Neural progenitor cell (in vitro differentiated cells): ENCODE data around the gene CDAN1. TPM values are rescaled to one million over a fixed set of nuclear protein-coding genes. Genes with fewer than 3 reads are reported as not detected.

Experiments used
- DNase-seq: peaks from one replicate; pipeline ENCODE4 v3.0.0-alpha.2; 2016; ENCODE audit warnings: low spot score
- H2AFZ ChIP-seq: fragments of 200-600 bp; sonication (generic); replicated peaks from 2 replicates; pipeline ENCODE4 v1.6.1; 2016; ENCODE audit warnings: antibody characterized with exemption
- H3F3A ChIP-seq: fragments of 200-600 bp; sonication (generic); 2 replicates; pipeline ENCODE4 v1.6.1; 2016; ENCODE audit warnings: antibody characterized with exemption, low read depth
- H3K27ac ChIP-seq: fragments of 200-600 bp; sonication (generic); 2 replicates; pipeline ENCODE4 v1.5.1; 2016; ENCODE audit warnings: mild to moderate bottlenecking
- H3K27me3 ChIP-seq: fragments of 200-600 bp; sonication (generic); 2 replicates; pipeline ENCODE4 v1.6.1; 2016; ENCODE audit warnings: mild to moderate bottlenecking, moderate library complexity
- H3K36me3 ChIP-seq: fragments of 200-600 bp; sonication (generic); 2 replicates; pipeline ENCODE4 v1.5.1; 2016
- H3K4me1 ChIP-seq: fragments of 200-600 bp; sonication (generic); 2 replicates; pipeline ENCODE4 v1.6.1; 2016; ENCODE audit warnings: mixed run types
- H3K4me2 ChIP-seq: fragments of 200-600 bp; sonication (generic); 2 replicates; pipeline ENCODE4 v1.6.1; 2016
- H3K4me3 ChIP-seq: fragments of 200-600 bp; sonication (generic); 2 replicates; pipeline ENCODE4 v1.5.1; 2016
- H3K79me2 ChIP-seq: fragments of 200-600 bp; sonication (generic); 2 replicates; pipeline ENCODE4 v1.6.1; 2016; ENCODE audit warnings: low read depth
- H3K9ac ChIP-seq: fragments of 200-600 bp; sonication (generic); 2 replicates; pipeline ENCODE4 v1.6.1; 2016
- H3K9me3 ChIP-seq: fragments of 200-600 bp; sonication (generic); 2 replicates; pipeline ENCODE4 v1.5.1; 2016; ENCODE audit warnings: low read depth
- H4K20me1 ChIP-seq: fragments of 200-600 bp; sonication (generic); 2 replicates; pipeline ENCODE4 v1.6.1; 2016; ENCODE audit warnings: low read depth
- H3K27ac Mint-ChIP-seq: 3 replicates; pipeline ENCODE4 v1.8.0; 2021; ENCODE audit warnings: mixed read lengths
- H3K27me3 Mint-ChIP-seq: 2 replicates; pipeline ENCODE4 v1.8.0; 2022; ENCODE audit warnings: low read depth, mild to moderate bottlenecking, inconsistent platforms, moderate library complexity, mixed read lengths; ENCODE audit not compliant: insufficient read depth
- H3K36me3 Mint-ChIP-seq: 3 replicates; pipeline ENCODE4 v1.8.0; 2021; ENCODE audit warnings: mixed read lengths
- H3K4me1 Mint-ChIP-seq: 3 replicates; pipeline ENCODE4 v1.8.0; 2021; ENCODE audit warnings: mixed read lengths
- H3K4me3 Mint-ChIP-seq: 3 replicates; pipeline ENCODE4 v1.8.0; 2021; ENCODE audit warnings: mild to moderate bottlenecking, moderate library complexity, mixed read lengths
- H3K9me3 Mint-ChIP-seq: 3 replicates; pipeline ENCODE4 v1.8.0; 2020; ENCODE audit warnings: mixed read lengths
- CTCF ChIP-seq: fragments of 200-600 bp; sonication (generic); IDR thresholded peaks from 2 replicates; pipeline ENCODE4 v1.5.1; 2017; ENCODE audit warnings: antibody characterized with exemption, mild to moderate bottlenecking
- EZH2 ChIP-seq: fragments of 200-600 bp; sonication (generic); IDR thresholded peaks from 2 replicates; pipeline ENCODE4 v1.6.1; 2017; ENCODE audit warnings: antibody characterized with exemption, mild to moderate bottlenecking, moderate library complexity
- EZH2phosphoT487 ChIP-seq: fragments of 200-600 bp; sonication (generic); IDR thresholded peaks from 2 replicates; pipeline ENCODE4 v1.6.1; 2017; ENCODE audit warnings: antibody characterized with exemption
- total RNA-seq: library from RNA; depleted of rRNA; stranded (reverse); fragments of >200 nt; gene quantifications from 2 replicates; pipeline ENCODE4 v1.2.3, GENCODE V29; 2015; ENCODE audit warnings: low replicate concordance

Gene CDAN1
- total RNA-seq, 1 donor from 2014 or later = 20.2 TPM

- no peak overlapping the region for H3K27ac ChIP-seq
- Mint-ChIP-seq H3K27ac (no peak overlapping the region), H3K4me3 (no peak overlapping the region), H3K4me1 (no peaks in the 10 kb centered on the region), H3K9me3 (no peaks in the 10 kb centered on the region), H3K36me3 (peaks cover 7% of the 10 kb centered on the region), H3K27me3 (peaks cover 2% of the 10 kb centered on the region)
- H3F3A ChIP-seq = no peaks in the 10 kb centered on the region
- no peaks in the 10 kb centered on the region for H3K36me3 ChIP-seq
- H3K4me3 ChIP-seq = no peak overlapping the region
- no peak for TF ChIP-seq CTCF
- no peak for TF ChIP-seq EZH2
- no peak for TF ChIP-seq EZH2phosphoT487
- no peaks in the 10 kb centered on the region for H3K27me3 ChIP-seq
- H3K4me2 ChIP-seq = no peak overlapping the region
- peaks cover 2% of the 10 kb centered on the region for H4K20me1 ChIP-seq
- no peaks in the 10 kb centered on the region for H3K79me2 ChIP-seq
- H3K9ac ChIP-seq = no peak overlapping the region
- no peak overlapping the region for H2AFZ ChIP-seq
- DNase-seq = no peak
- no peaks in the 10 kb centered on the region for H3K9me3 ChIP-seq
- no peaks in the 10 kb centered on the region for H3K4me1 ChIP-seq
These were observed 7.3 kb upstream of the CDAN1 start for GRCh38 chr15:42744195-42744594.

GRCh38 chr15:42742149-42742548 is 5.2 kb upstream of the CDAN1 start:
- Mint-ChIP-seq H3K27ac (no peak overlapping the region), H3K27me3 (peaks cover 4% of the 10 kb centered on the region), H3K9me3 (no peaks in the 10 kb centered on the region), H3K4me1 (peaks cover 10% of the 10 kb centered on the region), H3K36me3 (peaks cover 7% of the 10 kb centered on the region), H3K4me3 (no peak overlapping the region)
- H4K20me1 ChIP-seq = peaks cover 2% of the 10 kb centered on the region
- H3K4me3 ChIP-seq = no peak overlapping the region
- no peak for DNase-seq
- H3K27ac ChIP-seq = no peak overlapping the region
- H3K27me3 ChIP-seq = no peaks in the 10 kb centered on the region
- H3K36me3 ChIP-seq = no peaks in the 10 kb centered on the region
- H3K9ac ChIP-seq = no peak overlapping the region
- H3K79me2 ChIP-seq = no peaks in the 10 kb centered on the region
- H3K4me1 ChIP-seq = peaks cover 3% of the 10 kb centered on the region
- peaks cover 7% of the 10 kb centered on the region for H3F3A ChIP-seq
- no peak overlapping the region for H2AFZ ChIP-seq
- TF ChIP-seq CTCF (no peak), EZH2phosphoT487 (no peak), EZH2 (no peak)
- no peaks in the 10 kb centered on the region for H3K9me3 ChIP-seq
- H3K4me2 ChIP-seq = no peak overlapping the region

- Histone ChIP-seq H3K79me2 (no peaks in the 10 kb centered on the region), H3K4me2 (no peak overlapping the region), H3K27ac (no peak overlapping the region), H3K36me3 (no peaks in the 10 kb centered on the region), H3K4me3 (no peak overlapping the region), H3K9ac (no peak overlapping the region), H4K20me1 (peaks cover 2% of the 10 kb centered on the region), H3K27me3 (no peaks in the 10 kb centered on the region), H3F3A (peaks cover 8% of the 10 kb centered on the region), H3K4me1 (peaks cover 3% of the 10 kb centered on the region), H2AFZ (no peak overlapping the region), H3K9me3 (no peaks in the 10 kb centered on the region)
- Mint-ChIP-seq H3K36me3 (peaks cover 7% of the 10 kb centered on the region), H3K9me3 (no peaks in the 10 kb centered on the region), H3K4me1 (peaks cover 10% of the 10 kb centered on the region), H3K27me3 (peaks cover 4% of the 10 kb centered on the region), H3K27ac (no peak overlapping the region), H3K4me3 (no peak overlapping the region)
- no peak for DNase-seq
- no peak for TF ChIP-seq EZH2phosphoT487
- TF ChIP-seq CTCF = no peak
- no peak for TF ChIP-seq EZH2
These were observed 4.8 kb upstream of the CDAN1 start for GRCh38 chr15:42741710-42742109.
